Sigmoid colon (tissue), 4 donors: ENCODE results near the gene KAZN.

Source experiments
- CTCF ChIP-seq, 4 experiments: fragments of 450-650 bp in 3 of 4; fragments of 200-600 bp in 1 of 4; IDR thresholded peaks; one replicate each; pipeline ENCODE4 v1.5.1; 2016 to 2019; ENCODE audit warnings: antibody characterized with exemption in 4 of 4, mild to moderate bottlenecking in 3 of 4, moderate library complexity in 2 of 4
- EP300 ChIP-seq, 4 donors: sonication (generic); formaldehyde crosslinking; IDR thresholded peaks; one replicate each; pipeline ENCODE4 v1.6.1; 2017; ENCODE audit warnings: antibody characterized with exemption in 4 of 4
- POLR2A ChIP-seq, 2 donors: fragments of 450-650 bp; IDR thresholded peaks; one replicate each; pipeline ENCODE4 v1.6.1; 2016; ENCODE audit warnings: antibody characterized with exemption in 2 of 2, mild to moderate bottlenecking in 2 of 2, moderate library complexity in 2 of 2
- POLR2AphosphoS5 ChIP-seq, 4 donors: sonication (generic); formaldehyde crosslinking; IDR thresholded peaks; one replicate each; pipeline ENCODE4 v1.6.1; 2017; ENCODE audit warnings: antibody characterized with exemption in 4 of 4

- TF ChIP-seq CTCF (IDR thresholded peaks at IDR 0.05): no peak
- TF ChIP-seq POLR2AphosphoS5 (IDR thresholded peaks at IDR 0.05): no peak
- TF ChIP-seq EP300 (IDR thresholded peaks at IDR 0.05): no peak
- no peak for TF ChIP-seq POLR2A (IDR thresholded peaks at IDR 0.05)
Measured at GRCh38 chr1:14851760-14852159, 253.3 kb downstream of the KAZN start.
